Pancreas (tissue), 10 donors: ENCODE results near the gene NUDT12. TPM values are rescaled to one million over a fixed set of nuclear protein-coding genes. Genes with fewer than 3 reads are reported as not detected.
A peak's percentile ranks its signal among the peaks of the same experiment; 100 is the strongest.

Source experiments
- ATAC-seq, 4 donors: fragments of 200-7000 bp; cut with Tn5 transposase; one replicate each; pipeline versions ENCODE4 v1.8.0 to v1.9.1; 2020; ENCODE audit warnings: mild to moderate bottlenecking in 4 of 4, moderate library complexity in 4 of 4
- DNase-seq, 6 donors: peaks; one replicate each; pipeline ENCODE4 v3.0.0-alpha.2; 2020
- FAIRE-seq: peaks from 2 replicates; lab custom pipeline; 2012; peaks lifted over from hg19 to GRCh38; lab: Jason Lieb, UNC
- H3K27ac ChIP-seq, 4 donors: fragments of 200-600 bp; sonication (generic); 1 replicate in 3 of 4; 2 replicates in 1 of 4; pipeline versions ENCODE4 v1.5.0 to v1.8.0; 2020
- H3K27me3 ChIP-seq, 4 donors: fragments of 200-600 bp; one replicate each; pipeline ENCODE4 v1.8.0; 2021
- H3K36me3 ChIP-seq, 3 donors: fragments of 200-600 bp; sonication (generic) in 1 of 3; one replicate each; pipeline versions ENCODE4 v1.5.0 to v1.8.0; 2020 to 2021
- H3K4me1 ChIP-seq, 3 donors: fragments of 200-600 bp; one replicate each; pipeline ENCODE4 v1.8.0; 2021
- H3K4me3 ChIP-seq, 4 donors: fragments of 200-600 bp; sonication (generic) in 2 of 4; one replicate each; pipeline versions ENCODE4 v1.5.0 to v1.8.0; 2020 to 2021
- H3K9me3 ChIP-seq, 4 donors: fragments of 200-600 bp; one replicate each; pipeline ENCODE4 v1.8.0; 2021
- WGBS, 2 donors: extraction: QIAGEN DNeasy Blood & Tissue Kit; methylation state at CpG; one replicate each; pipeline ENCODE4 v1.1.7; 2013; 5-methylcytosine and 5-hydroxymethylcytosine counted together
- intact Hi-C, 3 donors: fragments of 100-400 bp; cut with DNase I; formaldehyde crosslinking; loops; one replicate each; pipeline versions ENCODE4 v1.11.1 to v1.14.2; 2022
- polyA plus RNA-seq, 2 donors: library from polyadenylated mRNA; stranded (reverse); fragments of 200-250 nt; gene quantifications; one replicate each; pipeline ENCODE4 v1.2.3, GENCODE V29; 2013
- total RNA-seq, 6 donors: library from RNA; stranded (reverse); fragmentation: NEBNext Ultra II Directional in 4 of 6; extraction: Animal tissue kit (Norgen Biotek cat#: 25700) in 4 of 6; gene quantifications; one replicate each; pipeline versions ENCODE4 v1.2.1 to v1.2.4, GENCODE V29; 2021 to 2023
- TF ChIP-seq, protein P1 (sequence below), 4 donors: fragments of 200-600 bp; sonication (generic) in 3 of 4; IDR thresholded peaks; one replicate each; pipeline versions ENCODE4 v1.5.0 to v1.8.0; 2021; ENCODE audit warnings: antibody characterized with exemption in 4 of 4
- donor health status: healthy with polysubstance abuse.
- donor health status: DM: no; HTN: no; CAD: no; lungs with moderate emphysema.
- donor health status: DM: no; HTN: no; CAD: no.
- donor health status: control.
- donor health status: control.
- donor health status: Bipolar disorder and iron deficiency.
- donor health status: DM: yes; HTN: yes; CAD: no.
- donor health status: DM: no; HTN: no; CAD: no.
- donor health status: DM: no; HTN: no; CAD: no.
- donor health status: DM: yes; HTN: yes; CAD: no.

The NUDT12 gene
- total and polyA plus RNA-seq, 8 donors, result 5.7 to 13.5 (median 8.8) TPM

DNA sequence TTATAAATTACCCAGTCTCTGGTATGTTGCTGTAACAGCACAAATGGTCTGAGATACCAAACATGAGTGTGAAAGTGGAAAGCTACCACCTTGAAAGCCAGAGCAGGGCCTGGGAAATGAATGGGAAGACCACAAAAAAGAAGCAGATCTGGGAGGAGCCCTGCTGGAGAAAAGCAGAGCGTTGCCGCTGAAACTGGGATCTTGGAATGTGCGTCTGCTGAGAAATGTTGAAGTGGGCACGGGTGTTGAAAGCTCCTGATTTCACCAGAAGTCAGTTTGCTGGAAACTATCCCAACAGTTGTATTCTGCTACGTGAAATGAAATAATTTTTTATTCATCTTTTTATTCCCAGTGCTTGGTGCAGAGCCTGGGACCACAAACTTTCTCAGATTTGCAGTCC is 40.0 kb downstream of the NUDT12 start:
- no peak for DNase-seq
- 91 to 94% methylated on average over 5 of the region's 5 CpGs for WGBS, 2 donors
- H3K27me3 ChIP-seq, result no peaks in the 10 kb centered on the region
- H3K4me3 ChIP-seq, result no peak overlapping the region
- peaks cover 0 to 10% (median 3%) of the 10 kb centered on the region in 3 donors for H3K4me1 ChIP-seq
- no peaks in the 10 kb centered on the region for H3K9me3 ChIP-seq
- intact Hi-C loops, result no loop called here
- FAIRE-seq, result no peak
- no peak overlapping the region for H3K27ac ChIP-seq
- TF ChIP-seq, protein P1, sequence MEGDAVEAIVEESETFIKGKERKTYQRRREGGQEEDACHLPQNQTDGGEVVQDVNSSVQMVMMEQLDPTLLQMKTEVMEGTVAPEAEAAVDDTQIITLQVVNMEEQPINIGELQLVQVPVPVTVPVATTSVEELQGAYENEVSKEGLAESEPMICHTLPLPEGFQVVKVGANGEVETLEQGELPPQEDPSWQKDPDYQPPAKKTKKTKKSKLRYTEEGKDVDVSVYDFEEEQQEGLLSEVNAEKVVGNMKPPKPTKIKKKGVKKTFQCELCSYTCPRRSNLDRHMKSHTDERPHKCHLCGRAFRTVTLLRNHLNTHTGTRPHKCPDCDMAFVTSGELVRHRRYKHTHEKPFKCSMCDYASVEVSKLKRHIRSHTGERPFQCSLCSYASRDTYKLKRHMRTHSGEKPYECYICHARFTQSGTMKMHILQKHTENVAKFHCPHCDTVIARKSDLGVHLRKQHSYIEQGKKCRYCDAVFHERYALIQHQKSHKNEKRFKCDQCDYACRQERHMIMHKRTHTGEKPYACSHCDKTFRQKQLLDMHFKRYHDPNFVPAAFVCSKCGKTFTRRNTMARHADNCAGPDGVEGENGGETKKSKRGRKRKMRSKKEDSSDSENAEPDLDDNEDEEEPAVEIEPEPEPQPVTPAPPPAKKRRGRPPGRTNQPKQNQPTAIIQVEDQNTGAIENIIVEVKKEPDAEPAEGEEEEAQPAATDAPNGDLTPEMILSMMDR (IDR thresholded peaks at IDR 0.05), result no peak
- no peak for ATAC-seq
- H3K36me3 ChIP-seq, result no peaks in the 10 kb centered on the region

DNA sequence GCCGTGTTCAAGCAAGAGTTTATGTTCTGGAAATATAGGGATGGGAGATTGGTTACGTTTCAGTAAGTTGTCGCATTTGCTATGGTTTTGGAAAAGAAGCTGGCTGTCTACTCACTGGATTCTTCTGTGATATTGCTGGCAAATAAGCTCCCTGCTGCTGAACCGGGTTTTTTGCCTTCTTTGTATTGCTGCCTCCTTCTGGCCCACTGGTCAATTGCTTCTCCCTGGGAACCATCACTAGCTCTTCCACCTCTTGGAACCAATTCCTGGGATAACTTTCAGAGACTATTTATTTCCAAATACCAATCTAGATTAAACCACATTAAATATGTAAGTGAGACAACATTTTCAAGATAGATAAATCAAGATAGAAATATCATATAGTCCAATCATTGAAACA is 43.0 kb downstream of the NUDT12 start:
- TF ChIP-seq, protein P1 (IDR thresholded peaks at IDR 0.05), result no peak
- H3K4me1 ChIP-seq, result no peaks in the 10 kb centered on the region
- H3K27me3 ChIP-seq, result no peaks in the 10 kb centered on the region
- ATAC-seq (no peak), FAIRE-seq (no peak), DNase-seq (no peak)
- no peak overlapping the region for H3K27ac ChIP-seq
- WGBS, 2 donors, result 78% methylated on average over 4 of the region's 4 CpGs
- H3K4me3 ChIP-seq, result no peak overlapping the region
- no peaks in the 10 kb centered on the region for H3K36me3 ChIP-seq
- intact Hi-C loops, result no loop called here
- H3K9me3 ChIP-seq, result no peaks in the 10 kb centered on the region

- WGBS, 2 donors, result 96 to 97% methylated on average over 1 of the region's 1 CpG
- Histone ChIP-seq H3K36me3 (no peaks in the 10 kb centered on the region), H3K4me3 (no peak overlapping the region), H3K27ac (no peak overlapping the region), H3K27me3 (no peaks in the 10 kb centered on the region), H3K4me1 (peaks cover 0 to 23% (median 0%) of the 10 kb centered on the region in 3 donors), H3K9me3 (no peaks in the 10 kb centered on the region)
- FAIRE-seq (no peak), DNase-seq (no peak), ATAC-seq (no peak)
- TF ChIP-seq, protein P1 (IDR thresholded peaks at IDR 0.05), result no peak
- intact Hi-C loops, result no loop called here
Observed at GRCh38 chr5:103514371-103514770, 48.2 kb downstream of the NUDT12 start.

DNA sequence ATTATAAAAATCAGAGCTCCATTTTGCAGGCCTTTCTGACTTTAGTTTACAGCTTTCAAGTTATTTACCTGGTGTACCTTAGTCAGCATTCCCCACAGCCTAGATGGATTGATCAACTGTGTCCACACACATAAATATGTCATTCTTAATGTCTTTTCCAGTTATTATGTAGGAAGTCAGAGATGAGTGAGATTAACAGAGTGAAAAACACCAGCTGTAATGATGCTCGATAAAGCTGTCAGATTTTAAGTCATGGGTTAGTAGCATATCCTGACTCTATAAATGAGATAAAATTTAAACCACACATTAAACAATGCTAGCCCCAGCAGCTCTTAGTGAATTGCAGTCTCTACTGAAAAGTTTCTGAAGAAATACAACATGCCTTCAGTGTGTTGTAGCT is 48.9 kb downstream of the NUDT12 start:
- H3K9me3 ChIP-seq, result no peaks in the 10 kb centered on the region
- DNase-seq (no peak), FAIRE-seq (no peak), ATAC-seq (peak in 2 of 4 donors; percentile 22 to 42)
- intact Hi-C loops, result no loop called here
- TF ChIP-seq, protein P1 (IDR thresholded peaks at IDR 0.05), result no peak
- H3K4me1 ChIP-seq, result peaks cover 0 to 23% (median 0%) of the 10 kb centered on the region in 3 donors
- H3K4me3 ChIP-seq, result no peak overlapping the region
- H3K27ac ChIP-seq, result no peak overlapping the region
- H3K36me3 ChIP-seq, result no peaks in the 10 kb centered on the region
- no peaks in the 10 kb centered on the region for H3K27me3 ChIP-seq
- WGBS, 2 donors, result 12 to 31% methylated on average over 1 of the region's 1 CpG

GRCh38 chr5:103512500-103512899 is 50.1 kb downstream of the NUDT12 start:
- WGBS, 2 donors, result 77 to 81% methylated on average over 2 of the region's 2 CpGs
- no peaks in the 10 kb centered on the region for H3K36me3 ChIP-seq
- no peak for FAIRE-seq

More at GRCh38 chr5:103512500-103512899, 50.1 kb downstream of the NUDT12 start:
- Histone ChIP-seq H3K27ac (no peak overlapping the region), H3K4me3 (no peak overlapping the region), H3K4me1 (peaks cover 0 to 23% (median 0%) of the 10 kb centered on the region in 3 donors), H3K27me3 (no peaks in the 10 kb centered on the region), H3K9me3 (no peaks in the 10 kb centered on the region)
- intact Hi-C loops, result no loop called here
- ATAC-seq (no peak), DNase-seq (no peak)
- TF ChIP-seq, protein P1 (IDR thresholded peaks at IDR 0.05), result no peak
